ENCODE data around the gene MDFI.

DNA sequence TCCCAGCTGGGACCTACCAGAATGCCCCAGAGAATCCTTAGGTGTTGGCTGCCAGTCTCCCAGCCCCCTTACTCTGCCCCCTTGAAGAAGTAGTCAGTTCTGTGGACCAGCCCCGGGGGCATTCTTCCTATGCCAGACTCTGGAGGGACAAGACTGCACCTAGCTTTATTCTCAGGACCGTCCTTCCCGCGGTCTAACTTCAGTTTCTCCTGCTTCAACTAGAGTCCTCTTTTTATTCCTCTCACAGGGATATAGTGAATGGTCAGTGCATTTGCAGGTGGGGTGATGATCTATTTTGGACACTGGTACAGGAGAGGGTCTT, 35.9 kb upstream of the MDFI start:
- no peak for TF ChIP-seq POLR2A (IDR thresholded peaks at IDR 0.05; ENCODE audit: low read length)
- TF ChIP-seq, protein P1, sequence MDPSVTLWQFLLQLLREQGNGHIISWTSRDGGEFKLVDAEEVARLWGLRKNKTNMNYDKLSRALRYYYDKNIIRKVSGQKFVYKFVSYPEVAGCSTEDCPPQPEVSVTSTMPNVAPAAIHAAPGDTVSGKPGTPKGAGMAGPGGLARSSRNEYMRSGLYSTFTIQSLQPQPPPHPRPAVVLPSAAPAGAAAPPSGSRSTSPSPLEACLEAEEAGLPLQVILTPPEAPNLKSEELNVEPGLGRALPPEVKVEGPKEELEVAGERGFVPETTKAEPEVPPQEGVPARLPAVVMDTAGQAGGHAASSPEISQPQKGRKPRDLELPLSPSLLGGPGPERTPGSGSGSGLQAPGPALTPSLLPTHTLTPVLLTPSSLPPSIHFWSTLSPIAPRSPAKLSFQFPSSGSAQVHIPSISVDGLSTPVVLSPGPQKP (IDR thresholded peaks at IDR 0.05; ENCODE audit: low read depth, low read length): no peak
- TF ChIP-seq, protein P2, sequence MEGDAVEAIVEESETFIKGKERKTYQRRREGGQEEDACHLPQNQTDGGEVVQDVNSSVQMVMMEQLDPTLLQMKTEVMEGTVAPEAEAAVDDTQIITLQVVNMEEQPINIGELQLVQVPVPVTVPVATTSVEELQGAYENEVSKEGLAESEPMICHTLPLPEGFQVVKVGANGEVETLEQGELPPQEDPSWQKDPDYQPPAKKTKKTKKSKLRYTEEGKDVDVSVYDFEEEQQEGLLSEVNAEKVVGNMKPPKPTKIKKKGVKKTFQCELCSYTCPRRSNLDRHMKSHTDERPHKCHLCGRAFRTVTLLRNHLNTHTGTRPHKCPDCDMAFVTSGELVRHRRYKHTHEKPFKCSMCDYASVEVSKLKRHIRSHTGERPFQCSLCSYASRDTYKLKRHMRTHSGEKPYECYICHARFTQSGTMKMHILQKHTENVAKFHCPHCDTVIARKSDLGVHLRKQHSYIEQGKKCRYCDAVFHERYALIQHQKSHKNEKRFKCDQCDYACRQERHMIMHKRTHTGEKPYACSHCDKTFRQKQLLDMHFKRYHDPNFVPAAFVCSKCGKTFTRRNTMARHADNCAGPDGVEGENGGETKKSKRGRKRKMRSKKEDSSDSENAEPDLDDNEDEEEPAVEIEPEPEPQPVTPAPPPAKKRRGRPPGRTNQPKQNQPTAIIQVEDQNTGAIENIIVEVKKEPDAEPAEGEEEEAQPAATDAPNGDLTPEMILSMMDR (IDR thresholded peaks at IDR 0.05): no peak
- TF ChIP-seq KDM1A (IDR thresholded peaks at IDR 0.05; ENCODE audit: low read depth): no peak
- no peak for TF ChIP-seq ZFP36 (IDR thresholded peaks at IDR 0.05; ENCODE audit: borderline replicate concordance, partially characterized antibody)
- TF ChIP-seq, protein P3, sequence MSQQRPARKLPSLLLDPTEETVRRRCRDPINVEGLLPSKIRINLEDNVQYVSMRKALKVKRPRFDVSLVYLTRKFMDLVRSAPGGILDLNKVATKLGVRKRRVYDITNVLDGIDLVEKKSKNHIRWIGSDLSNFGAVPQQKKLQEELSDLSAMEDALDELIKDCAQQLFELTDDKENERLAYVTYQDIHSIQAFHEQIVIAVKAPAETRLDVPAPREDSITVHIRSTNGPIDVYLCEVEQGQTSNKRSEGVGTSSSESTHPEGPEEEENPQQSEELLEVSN (IDR thresholded peaks at IDR 0.05; ENCODE audit: borderline replicate concordance, low read depth): no peak
- TF ChIP-seq CBX8 (IDR thresholded peaks at IDR 0.05): no peak
- no peak for TF ChIP-seq JUNB (IDR thresholded peaks at IDR 0.05)
- TF ChIP-seq ESRRA (IDR thresholded peaks at IDR 0.05; ENCODE audit: borderline replicate concordance, low read length): no peak
- no peak for TF ChIP-seq MAZ (IDR thresholded peaks at IDR 0.05; ENCODE audit: borderline replicate concordance, low read depth, low read length)
- no peak for TF ChIP-seq KDM5A (IDR thresholded peaks at IDR 0.05)
- TF ChIP-seq, protein P4, sequence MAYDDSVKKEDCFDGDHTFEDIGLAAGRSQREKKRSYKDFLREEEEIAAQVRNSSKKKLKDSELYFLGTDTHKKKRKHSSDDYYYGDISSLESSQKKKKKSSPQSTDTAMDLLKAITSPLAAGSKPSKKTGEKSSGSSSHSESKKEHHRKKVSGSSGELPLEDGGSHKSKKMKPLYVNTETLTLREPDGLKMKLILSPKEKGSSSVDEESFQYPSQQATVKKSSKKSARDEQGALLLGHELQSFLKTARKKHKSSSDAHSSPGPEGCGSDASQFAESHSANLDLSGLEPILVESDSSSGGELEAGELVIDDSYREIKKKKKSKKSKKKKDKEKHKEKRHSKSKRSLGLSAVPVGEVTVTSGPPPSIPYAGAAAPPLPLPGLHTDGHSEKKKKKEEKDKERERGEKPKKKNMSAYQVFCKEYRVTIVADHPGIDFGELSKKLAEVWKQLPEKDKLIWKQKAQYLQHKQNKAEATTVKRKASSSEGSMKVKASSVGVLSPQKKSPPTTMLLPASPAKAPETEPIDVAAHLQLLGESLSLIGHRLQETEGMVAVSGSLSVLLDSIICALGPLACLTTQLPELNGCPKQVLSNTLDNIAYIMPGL (CRISPR knock-in tag; IDR thresholded peaks at IDR 0.05; ENCODE audit: borderline replicate concordance): no peak
